HG02840 (cell line): ENCODE data around the gene GABRG3.
"Not testable (repeated sequence)": the region's sequence is repeated elsewhere in the genome, so short reads cannot be mapped to it uniquely, and the experiment has no call there.

ENCODE experiments used
- ATAC-seq: cut with Tn5 transposase; IDR thresholded peaks from one replicate; pipeline ENCODE4 v1.9.1; 2021; ENCODE audit warnings: mild to moderate bottlenecking, moderate library complexity, moderate number of reproducible peaks; ENCODE audit not compliant: unreplicated experiment, low FRiP score

The GABRG3 gene

GRCh38 chr15:27292641-27293040 lies 321.7 kb downstream of the GABRG3 start:
- no peak for ATAC-seq

- ATAC-seq = no peak
Measured at GRCh38 chr15:27293607-27294006, 322.6 kb downstream of the GABRG3 start.

GRCh38 chr15:27317736-27318135 lies 346.8 kb downstream of the GABRG3 start:
- no peak for ATAC-seq

GRCh38 chr15:27323801-27324200 lies 352.8 kb downstream of the GABRG3 start:
- no peak for ATAC-seq

- no peak for ATAC-seq
Measured at GRCh38 chr15:27324886-27325615, 354.1 kb downstream of the GABRG3 start.

- ATAC-seq = no peak
Measured at GRCh38 chr15:27327467-27328025, 356.6 kb downstream of the GABRG3 start.

- no peak for ATAC-seq
Measured at GRCh38 chr15:27328186-27328585, 357.2 kb downstream of the GABRG3 start.

GRCh38 chr15:27328608-27329007 lies 357.6 kb downstream of the GABRG3 start:
- no peak for ATAC-seq

- ATAC-seq = no peak
Measured at GRCh38 chr15:27330326-27330725, 359.3 kb downstream of the GABRG3 start.

GRCh38 chr15:27336676-27337075 lies 365.7 kb downstream of the GABRG3 start:
- no peak for ATAC-seq

GRCh38 chr15:27339138-27339537 lies 368.2 kb downstream of the GABRG3 start:
- ATAC-seq = no peak

- no peak for ATAC-seq
Measured at GRCh38 chr15:27341780-27342343, 370.9 kb downstream of the GABRG3 start.

- ATAC-seq = no peak
Measured at GRCh38 chr15:27342991-27343390, 372.0 kb downstream of the GABRG3 start.

GRCh38 chr15:27352136-27352535 lies 381.2 kb downstream of the GABRG3 start:
- ATAC-seq = no peak

GRCh38 chr15:27353856-27354255 lies 382.9 kb downstream of the GABRG3 start:
- ATAC-seq = no peak

GRCh38 chr15:27358751-27359434 lies 387.9 kb downstream of the GABRG3 start:
- no peak for ATAC-seq

- ATAC-seq = no peak
Measured at GRCh38 chr15:27359586-27359985, 388.6 kb downstream of the GABRG3 start.

- no peak for ATAC-seq
Measured at GRCh38 chr15:27360316-27360715, 389.3 kb downstream of the GABRG3 start.

- no peak for ATAC-seq
Measured at GRCh38 chr15:27361438-27361837, 390.5 kb downstream of the GABRG3 start.

- ATAC-seq = no peak
Measured at GRCh38 chr15:27365456-27365855, 394.5 kb downstream of the GABRG3 start.

GRCh38 chr15:27377391-27377790 lies 406.4 kb downstream of the GABRG3 start:
- ATAC-seq = not testable (repeated sequence)
